Peyer's patch (tissue), 4 donors: ENCODE data around the gene COQ3. TPM values are rescaled to one million over a fixed set of nuclear protein-coding genes. Genes with fewer than 3 reads are reported as not detected.

Source experiments
- DNase-seq, 3 donors: peaks; one replicate each; pipeline ENCODE4 v3.0.0-alpha.2; 2017 to 2019
- H3K27ac ChIP-seq, 4 donors: fragments of 200-600 bp; sonication (generic); one replicate each; pipeline ENCODE4 v1.5.1; 2016 to 2019
- H3K27me3 ChIP-seq, 2 donors: fragments of 200-600 bp; sonication (generic); one replicate each; pipeline ENCODE4 v1.5.1; 2019
- H3K36me3 ChIP-seq, 3 donors: fragments of 200-600 bp; sonication (generic); one replicate each; pipeline ENCODE4 v1.5.1; 2016 to 2019
- H3K4me1 ChIP-seq, 4 donors: fragments of 200-600 bp; sonication (generic); one replicate each; pipeline ENCODE4 v1.5.1; 2016 to 2019
- H3K4me3 ChIP-seq, 4 donors: fragments of 200-600 bp; sonication (generic); 1 replicate in 3 of 4; 2 replicates in 1 of 4; pipeline ENCODE4 v1.5.1; 2016 to 2019; ENCODE audit warnings: mild to moderate bottlenecking in 1 of 4
- H3K9me3 ChIP-seq, 4 donors: fragments of 200-600 bp; sonication (generic); one replicate each; pipeline ENCODE4 v1.5.1; 2016 to 2019; ENCODE audit warnings: mild to moderate bottlenecking in 1 of 4
- POLR2A ChIP-seq, 2 donors: fragments of 450-650 bp; IDR thresholded peaks; one replicate each; pipeline ENCODE4 v1.5.1; 2017; ENCODE audit warnings: antibody characterized with exemption in 2 of 2, mild to moderate bottlenecking in 2 of 2, moderate library complexity in 2 of 2
- total RNA-seq, 4 donors: library from RNA; depleted of rRNA; stranded (reverse); fragments of >200 nt; gene quantifications; one replicate each; pipeline ENCODE4 v1.1.0, GENCODE V29; 2016
- TF ChIP-seq, protein P1 (sequence below), 6 experiments: fragments of 450-650 bp in 4 of 6; fragments of 200-600 bp in 2 of 6; sonication (generic) in 1 of 6; IDR thresholded peaks; one replicate each; pipeline ENCODE4 v1.5.1; 2017 to 2019; ENCODE audit warnings: antibody characterized with exemption in 6 of 6, mild to moderate bottlenecking in 3 of 6, moderate library complexity in 1 of 6

COQ3 gene
- total RNA-seq, 4 donors from 2014 or later: 0.95 to 7.2 (median 1.7) TPM; not detected in 1

DNA sequence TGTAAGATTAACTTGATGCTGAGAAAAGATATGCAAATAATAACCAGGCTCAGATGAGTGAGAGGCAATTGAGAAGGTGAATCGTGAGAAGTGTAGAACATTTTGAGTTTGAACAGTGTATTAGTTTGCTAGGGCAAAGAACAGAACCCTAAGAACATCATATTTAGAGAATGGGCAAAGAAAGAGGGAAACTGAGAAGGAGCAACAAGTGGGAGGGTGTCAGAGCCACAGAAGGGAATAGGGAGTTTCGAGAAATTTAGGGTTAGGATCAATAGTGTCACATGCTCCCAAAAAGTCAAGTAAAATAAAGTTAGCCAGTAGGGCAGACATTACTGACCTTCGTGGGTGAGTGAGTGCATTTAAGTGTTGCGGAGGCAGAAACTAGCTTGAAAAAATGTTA is 39.0 kb downstream of the COQ3 start:
- Histone ChIP-seq H3K27ac (no peak overlapping the region), H3K4me3 (no peak overlapping the region), H3K9me3 (no peaks in the 10 kb centered on the region), H3K4me1 (peaks cover 0 to 2% (median 0%) of the 10 kb centered on the region in 4 donors), H3K27me3 (no peaks in the 10 kb centered on the region), H3K36me3 (no peaks in the 10 kb centered on the region)
- no peak for DNase-seq
- TF ChIP-seq POLR2A (IDR thresholded peaks at IDR 0.05): no peak
- TF ChIP-seq, protein P1, sequence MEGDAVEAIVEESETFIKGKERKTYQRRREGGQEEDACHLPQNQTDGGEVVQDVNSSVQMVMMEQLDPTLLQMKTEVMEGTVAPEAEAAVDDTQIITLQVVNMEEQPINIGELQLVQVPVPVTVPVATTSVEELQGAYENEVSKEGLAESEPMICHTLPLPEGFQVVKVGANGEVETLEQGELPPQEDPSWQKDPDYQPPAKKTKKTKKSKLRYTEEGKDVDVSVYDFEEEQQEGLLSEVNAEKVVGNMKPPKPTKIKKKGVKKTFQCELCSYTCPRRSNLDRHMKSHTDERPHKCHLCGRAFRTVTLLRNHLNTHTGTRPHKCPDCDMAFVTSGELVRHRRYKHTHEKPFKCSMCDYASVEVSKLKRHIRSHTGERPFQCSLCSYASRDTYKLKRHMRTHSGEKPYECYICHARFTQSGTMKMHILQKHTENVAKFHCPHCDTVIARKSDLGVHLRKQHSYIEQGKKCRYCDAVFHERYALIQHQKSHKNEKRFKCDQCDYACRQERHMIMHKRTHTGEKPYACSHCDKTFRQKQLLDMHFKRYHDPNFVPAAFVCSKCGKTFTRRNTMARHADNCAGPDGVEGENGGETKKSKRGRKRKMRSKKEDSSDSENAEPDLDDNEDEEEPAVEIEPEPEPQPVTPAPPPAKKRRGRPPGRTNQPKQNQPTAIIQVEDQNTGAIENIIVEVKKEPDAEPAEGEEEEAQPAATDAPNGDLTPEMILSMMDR (IDR thresholded peaks at IDR 0.05): no peak

DNA sequence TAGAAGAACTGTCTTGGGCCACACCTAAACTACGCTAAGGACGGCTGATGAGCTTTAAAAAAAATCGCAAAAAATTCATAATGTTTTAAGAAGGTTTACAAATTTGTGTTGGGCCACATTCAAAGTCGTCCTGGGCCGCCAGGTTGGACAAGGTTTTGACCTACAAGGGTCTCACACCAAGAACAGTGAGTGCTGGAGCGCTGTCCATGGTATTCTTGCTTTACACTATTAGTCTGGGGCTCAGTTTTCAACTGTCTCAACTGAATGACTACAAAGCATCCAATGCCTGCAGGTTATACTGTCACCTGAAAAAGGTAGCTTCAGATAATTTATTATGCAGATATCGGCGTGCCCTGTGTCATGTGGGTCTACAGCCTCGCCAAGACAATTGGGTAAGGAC is 40.9 kb downstream of the COQ3 start:
- H3K36me3 ChIP-seq: no peaks in the 10 kb centered on the region
- H3K4me1 ChIP-seq: peaks cover 0 to 8% (median 0%) of the 10 kb centered on the region in 4 donors
- H3K27ac ChIP-seq: no peak overlapping the region
- no peak overlapping the region for H3K4me3 ChIP-seq
- TF ChIP-seq POLR2A (IDR thresholded peaks at IDR 0.05): no peak
- TF ChIP-seq, protein P1 (IDR thresholded peaks at IDR 0.05): no peak
- peaks cover 0 to 8% of the 10 kb centered on the region in 2 donors for H3K27me3 ChIP-seq
- H3K9me3 ChIP-seq: no peaks in the 10 kb centered on the region
- DNase-seq: no peak

DNA sequence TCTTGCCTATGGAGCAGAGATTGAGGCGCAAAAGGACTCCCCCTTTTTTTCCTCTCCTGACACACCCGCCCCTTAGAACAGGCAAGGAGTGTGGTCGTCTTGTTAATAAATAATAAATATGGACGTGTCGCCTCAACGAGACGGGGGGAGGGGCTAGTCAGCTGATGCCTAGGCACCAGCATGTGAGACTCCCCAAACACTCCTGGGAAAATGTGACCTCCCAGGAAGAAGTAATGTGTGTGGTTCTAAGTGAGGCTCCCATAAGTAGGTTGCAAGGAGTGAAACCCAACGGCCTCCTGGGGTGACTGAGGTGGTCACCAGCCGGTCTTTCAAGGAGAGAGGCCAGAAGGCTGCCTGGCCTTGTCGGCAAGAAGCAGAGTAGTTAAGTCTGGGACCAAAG is 43.4 kb downstream of the COQ3 start:
- H3K4me1 ChIP-seq: peaks cover 0 to 8% (median 0%) of the 10 kb centered on the region in 4 donors
- no peaks in the 10 kb centered on the region for H3K9me3 ChIP-seq
- no peak for DNase-seq
- H3K4me3 ChIP-seq: no peak overlapping the region
- H3K27me3 ChIP-seq: peaks cover 0 to 8% of the 10 kb centered on the region in 2 donors
- no peaks in the 10 kb centered on the region for H3K36me3 ChIP-seq
- no peak overlapping the region for H3K27ac ChIP-seq
- TF ChIP-seq, protein P1 (IDR thresholded peaks at IDR 0.05): no peak
- TF ChIP-seq POLR2A (IDR thresholded peaks at IDR 0.05): no peak

DNA sequence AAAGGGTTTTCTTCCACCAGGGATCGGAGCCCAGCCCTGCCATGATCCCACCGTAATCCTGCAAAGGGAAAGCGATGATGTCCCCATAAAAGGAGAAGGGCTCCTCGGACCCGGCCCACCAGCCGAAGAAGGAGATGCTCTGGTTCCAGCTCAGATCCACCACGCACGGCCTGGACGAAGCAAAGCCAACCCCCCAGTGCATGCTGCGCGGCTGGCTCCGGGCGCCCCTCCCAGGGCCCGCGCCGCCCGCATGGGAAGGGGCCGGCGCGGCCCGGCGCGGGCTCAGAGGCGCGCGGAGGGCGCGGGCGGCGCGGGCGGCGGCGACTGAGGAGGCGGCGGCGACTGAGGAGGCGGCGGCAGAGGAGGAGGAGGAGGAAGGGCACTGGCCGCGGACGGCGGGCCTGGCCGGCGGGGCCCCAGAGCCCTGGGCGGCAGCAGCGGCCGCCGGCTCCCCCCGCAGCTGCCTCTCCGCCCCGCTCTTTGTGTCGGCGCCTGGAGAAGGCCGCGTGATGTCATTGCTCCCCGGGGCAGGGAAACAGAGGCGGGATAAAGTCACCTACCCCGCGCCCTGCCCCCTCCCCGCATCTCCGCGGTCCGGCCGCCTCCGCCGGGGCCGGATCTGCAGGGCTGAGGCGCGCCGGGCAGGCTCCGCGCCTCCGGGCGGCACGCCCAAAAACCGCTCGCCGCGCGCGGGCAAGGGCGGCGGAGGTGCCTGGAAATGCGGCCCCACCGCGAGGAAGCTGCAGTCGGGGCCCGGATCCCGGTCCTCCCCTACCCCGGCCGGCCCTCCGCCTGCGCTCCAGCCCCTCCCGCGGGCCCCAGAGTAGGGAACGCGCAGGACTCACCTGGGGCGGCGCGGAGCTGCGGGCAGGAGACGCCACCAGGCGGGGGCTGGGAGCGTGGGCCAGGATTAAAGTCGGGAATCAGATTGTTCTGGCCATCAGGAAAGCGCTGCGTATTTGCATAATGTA is 44.5 kb downstream of the COQ3 start, which contains the start of gene FAXC:
FAXC (minus strand) TSS at position 504 of the 971 bp plus-strand sequence; CDS start at position 202, 302 bp downstream.
- H3K36me3 ChIP-seq: no peaks in the 10 kb centered on the region
- H3K4me1 ChIP-seq: peaks cover 0 to 8% (median 0%) of the 10 kb centered on the region in 4 donors
- DNase-seq: no peak
- H3K27ac ChIP-seq: peak within 1 kb of the TSS in 2 of 4 donors; percentile 39 to 79
- TF ChIP-seq, protein P1 (IDR thresholded peaks at IDR 0.05): peak in 2 of 6 experiments; percentile 2 to 15
- no peak for TF ChIP-seq POLR2A (IDR thresholded peaks at IDR 0.05)
- peaks cover 0 to 8% of the 10 kb centered on the region in 2 donors for H3K27me3 ChIP-seq
- H3K9me3 ChIP-seq: no peaks in the 10 kb centered on the region
- peak within 1 kb of the TSS; percentile 32 to 72 (median 48) for H3K4me3 ChIP-seq

DNA sequence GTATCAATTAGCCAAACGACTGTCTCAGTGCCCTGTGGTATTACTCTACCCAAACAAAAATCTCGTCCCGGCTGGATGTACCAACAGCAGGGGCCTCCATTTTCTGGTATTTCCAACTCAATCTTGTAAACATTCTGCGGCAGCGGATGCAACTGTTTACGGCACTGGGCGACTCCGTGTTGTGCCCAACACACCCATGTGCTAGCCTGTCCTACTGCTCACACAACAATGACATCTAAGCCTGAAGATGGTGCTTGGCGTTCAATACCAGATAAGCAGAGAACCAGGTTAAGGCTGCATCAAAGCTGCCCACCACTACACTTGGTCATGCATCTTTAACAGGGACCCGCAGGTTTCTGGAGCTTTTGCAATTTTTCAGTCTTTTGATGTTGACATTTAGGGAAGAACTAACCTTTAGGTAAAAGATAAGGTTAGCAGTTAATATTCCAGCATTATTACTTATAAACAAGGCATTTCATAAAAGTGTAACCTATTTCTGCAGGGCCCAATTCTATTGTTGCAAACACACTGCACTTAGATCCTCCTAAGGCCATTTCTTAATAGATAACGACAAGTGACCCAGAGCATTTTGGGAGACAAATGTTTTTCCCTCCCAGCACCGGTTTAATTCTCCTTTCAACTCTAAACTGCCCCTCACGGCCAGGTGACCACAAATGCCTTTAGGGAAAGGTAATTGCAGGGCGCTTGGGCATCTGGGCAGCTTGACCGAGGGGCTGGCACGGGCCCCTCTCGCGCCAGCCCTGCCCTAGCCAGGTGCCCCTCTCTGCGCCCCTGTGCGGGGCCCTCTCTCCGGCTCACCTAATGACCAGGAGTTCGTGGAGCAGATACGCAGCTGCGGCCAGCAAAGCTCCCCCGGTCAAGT is 45.5 kb downstream of the COQ3 start:
- H3K36me3 ChIP-seq: no peaks in the 10 kb centered on the region
- H3K27ac ChIP-seq: peak overlapping the region in 1 of 4 donors; percentile 79
- H3K9me3 ChIP-seq: no peaks in the 10 kb centered on the region
- DNase-seq: no peak
- peaks cover 0 to 8% of the 10 kb centered on the region in 2 donors for H3K27me3 ChIP-seq
- peaks cover 0 to 8% (median 0%) of the 10 kb centered on the region in 4 donors for H3K4me1 ChIP-seq
- peak overlapping the region in 2 of 4 donors; percentile 57 to 72 for H3K4me3 ChIP-seq
- TF ChIP-seq, protein P1 (IDR thresholded peaks at IDR 0.05): no peak
- no peak for TF ChIP-seq POLR2A (IDR thresholded peaks at IDR 0.05)
